GM21526 (cell line): ENCODE measurements around the gene MACC1.

Source experiments
- ATAC-seq: cut with Tn5 transposase; IDR thresholded peaks from one replicate; pipeline ENCODE4 v1.9.1; 2021; ENCODE audit warnings: moderate library complexity; ENCODE audit not compliant: unreplicated experiment, low FRiP score

Gene MACC1

GRCh38 chr7:20217193-20217948 lies at the start of gene MACC1:
TSS of gene MACC1 (minus strand) at chr7:20217384. CDS start at chr7:20161862, 55,522 bp downstream.
- ATAC-seq: peak; percentile 60

GRCh38 chr7:20264623-20265022 lies 47.4 kb upstream of the MACC1 start:
- no peak for ATAC-seq

- no peak for ATAC-seq
Measured at GRCh38 chr7:20260223-20260622, 43.0 kb upstream of the MACC1 start.

- no peak for ATAC-seq
Measured at GRCh38 chr7:20257212-20257611, 40.0 kb upstream of the MACC1 start.

- no peak for ATAC-seq
Measured at GRCh38 chr7:20249920-20250319, 32.7 kb upstream of the MACC1 start.

GRCh38 chr7:20249376-20249775 lies 32.2 kb upstream of the MACC1 start:
- ATAC-seq: no peak

GRCh38 chr7:20246236-20246635 lies 29.1 kb upstream of the MACC1 start:
- ATAC-seq: no peak

- no peak for ATAC-seq
Measured at GRCh38 chr7:20244334-20245120, 27.3 kb upstream of the MACC1 start.

GRCh38 chr7:20241911-20242261 lies 24.7 kb upstream of the MACC1 start:
- no peak for ATAC-seq

GRCh38 chr7:20241194-20241910 lies 24.2 kb upstream of the MACC1 start:
- ATAC-seq: no peak

GRCh38 chr7:20240080-20240926 lies 23.1 kb upstream of the MACC1 start:
- ATAC-seq: peak; percentile 35

- ATAC-seq: peak; percentile 91
Measured at GRCh38 chr7:20238754-20239324, 21.7 kb upstream of the MACC1 start.

GRCh38 chr7:20238194-20238753 lies 21.1 kb upstream of the MACC1 start:
- ATAC-seq: no peak

- ATAC-seq: no peak
Measured at GRCh38 chr7:20237464-20238193, 20.4 kb upstream of the MACC1 start.

GRCh38 chr7:20236790-20237189 lies 19.6 kb upstream of the MACC1 start:
- ATAC-seq: no peak

- no peak for ATAC-seq
Measured at GRCh38 chr7:20236043-20236442, 18.9 kb upstream of the MACC1 start.

GRCh38 chr7:20235288-20235687 lies 18.1 kb upstream of the MACC1 start:
- no peak for ATAC-seq

GRCh38 chr7:20233362-20233761 lies 16.2 kb upstream of the MACC1 start:
- ATAC-seq: no peak

- ATAC-seq: no peak
Measured at GRCh38 chr7:20232848-20233247, 15.7 kb upstream of the MACC1 start.
